HG02840 (cell line): ENCODE measurements around the gene SFRP2.

Experiments used
- ATAC-seq: cut with Tn5 transposase; IDR thresholded peaks from one replicate; pipeline ENCODE4 v1.9.1; 2021; ENCODE audit warnings: mild to moderate bottlenecking, moderate library complexity, moderate number of reproducible peaks; ENCODE audit not compliant: unreplicated experiment, low FRiP score

SFRP2 gene

GRCh38 chr4:153777421-153777820, 11.5 kb downstream of the SFRP2 start:
- ATAC-seq: no peak

DNA sequence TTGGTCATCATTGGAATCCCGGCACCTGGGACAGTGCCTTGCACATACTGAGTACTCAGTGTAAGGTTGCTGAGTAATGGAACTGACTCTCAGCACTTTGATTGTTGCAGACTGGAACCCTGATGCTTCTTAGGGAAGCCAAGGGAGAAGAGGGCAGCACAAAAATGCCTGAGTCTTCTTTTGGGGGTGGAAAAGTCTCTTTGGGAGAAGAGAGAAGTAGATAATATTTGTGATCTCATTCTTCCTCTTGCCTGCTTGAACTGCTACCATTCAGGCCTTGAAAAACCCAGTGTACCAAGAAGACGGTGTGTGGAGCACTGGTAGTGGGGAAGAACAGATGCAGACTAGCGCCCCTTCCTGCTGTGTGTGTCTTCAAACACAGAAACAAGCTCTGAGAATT, 12.3 kb downstream of the SFRP2 start:
- no peak for ATAC-seq

- no peak for ATAC-seq
Observed at GRCh38 chr4:153773236-153773690, 15.6 kb downstream of the SFRP2 start.

- no peak for ATAC-seq
Observed at GRCh38 chr4:153771046-153771445, 17.8 kb downstream of the SFRP2 start.

DNA sequence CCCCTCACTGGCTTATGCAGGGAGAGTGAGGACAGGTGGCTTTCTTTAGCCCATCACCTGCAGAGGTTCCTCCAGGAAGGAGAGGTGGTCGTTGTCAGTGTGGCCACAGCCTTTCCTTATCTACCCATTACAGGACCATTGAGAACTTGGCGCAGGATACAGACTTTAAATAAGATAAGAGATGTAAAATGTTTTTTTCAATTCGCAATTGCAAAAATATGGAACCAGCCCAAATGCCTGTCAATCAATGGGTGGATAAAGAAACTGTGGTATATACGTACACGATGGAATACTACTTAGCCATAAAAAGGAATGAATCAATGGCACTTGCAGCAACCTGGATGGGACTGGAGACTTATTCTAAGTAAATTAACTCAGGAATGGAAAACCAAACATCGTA, 22.1 kb downstream of the SFRP2 start:
- ATAC-seq: no peak

- ATAC-seq: no peak
Observed at GRCh38 chr4:153765894-153766293, 23.0 kb downstream of the SFRP2 start.

- ATAC-seq: no peak
Observed at GRCh38 chr4:153764601-153765368, 24.1 kb downstream of the SFRP2 start.

- ATAC-seq: no peak
Observed at GRCh38 chr4:153763404-153763803, 25.5 kb downstream of the SFRP2 start.

- ATAC-seq: no peak
Observed at GRCh38 chr4:153759407-153760316, 29.2 kb downstream of the SFRP2 start, which contains the start of gene RNF175. TSS of gene RNF175 (minus strand) at chr4:153760024. CDS start at chr4:153759862, 162 bp downstream.

- no peak for ATAC-seq
Observed at GRCh38 chr4:153758688-153759406, 30.0 kb downstream of the SFRP2 start.

GRCh38 chr4:153758136-153758535, 30.7 kb downstream of the SFRP2 start:
- no peak for ATAC-seq

DNA sequence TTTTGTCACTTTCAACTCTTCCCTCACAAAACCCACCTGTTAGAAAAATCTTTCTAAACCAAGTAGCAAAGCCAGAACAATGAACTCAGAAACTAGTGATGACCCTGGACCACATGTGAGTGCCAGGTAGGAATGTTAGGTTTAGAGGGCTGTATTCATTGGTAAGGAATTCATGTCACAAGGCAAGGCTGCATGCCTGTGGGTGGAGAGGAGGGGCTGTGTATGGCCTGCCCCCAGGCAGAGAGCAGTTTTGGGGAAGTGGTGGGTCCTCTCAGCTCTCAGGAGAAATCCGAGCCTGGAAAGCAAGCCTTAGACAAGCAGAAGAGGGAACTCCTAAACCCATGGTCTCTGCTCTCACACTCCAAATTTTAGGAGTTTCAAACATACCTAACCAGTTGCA, 31.5 kb downstream of the SFRP2 start:
- no peak for ATAC-seq

- ATAC-seq: no peak
Observed at GRCh38 chr4:153755186-153755585, 33.7 kb downstream of the SFRP2 start.

DNA sequence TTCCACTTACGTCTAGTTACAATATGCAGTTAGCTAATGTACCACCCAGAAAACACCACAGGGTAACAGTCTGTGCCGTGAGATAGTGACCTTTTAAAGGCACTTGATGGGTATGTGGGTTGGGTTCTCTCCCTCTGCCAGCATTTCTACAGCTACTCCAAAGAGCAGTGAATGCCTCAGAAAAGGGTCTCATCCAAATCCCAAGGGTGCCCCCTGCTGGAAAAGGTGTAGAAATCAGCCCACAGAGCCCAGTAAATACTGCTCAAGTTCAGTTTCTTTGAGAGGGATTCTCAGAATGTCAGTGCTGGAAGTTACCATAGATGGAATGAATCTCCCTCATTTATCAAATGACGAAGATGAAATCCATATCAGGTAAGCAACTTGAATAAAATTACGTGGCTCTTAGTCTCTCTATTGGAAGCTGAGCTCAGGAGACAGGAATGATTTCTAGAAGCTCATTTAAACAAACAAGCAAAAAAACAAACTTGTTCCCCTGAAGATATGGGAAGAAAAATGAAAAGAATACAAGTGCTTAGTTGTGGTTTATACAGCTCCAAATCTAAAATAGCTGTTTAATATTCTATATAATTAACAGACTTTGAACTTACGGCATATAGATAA, 38.6 kb downstream of the SFRP2 start:
- ATAC-seq: peak; percentile 75

DNA sequence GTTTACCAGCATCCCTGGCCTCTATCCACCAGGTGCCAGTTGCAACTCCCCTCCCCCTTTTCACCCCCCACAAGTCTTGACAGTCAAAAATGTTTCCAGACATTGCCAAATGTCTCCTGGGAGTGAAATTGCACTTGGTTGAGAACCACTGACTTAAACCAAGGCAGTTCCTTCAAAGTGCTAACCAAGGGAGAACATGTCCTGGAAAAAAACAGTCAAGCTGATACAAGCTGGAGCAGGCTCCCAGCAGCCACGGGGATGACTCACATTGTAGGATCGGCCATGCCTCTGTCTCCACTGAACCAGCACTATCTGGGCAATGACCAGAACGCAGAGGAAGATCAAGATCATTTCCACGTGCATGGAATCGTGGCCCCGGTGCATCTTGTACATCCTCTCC, 40.5 kb downstream of the SFRP2 start:
- no peak for ATAC-seq

GRCh38 chr4:153747406-153747955, 41.4 kb downstream of the SFRP2 start:
- ATAC-seq: no peak

DNA sequence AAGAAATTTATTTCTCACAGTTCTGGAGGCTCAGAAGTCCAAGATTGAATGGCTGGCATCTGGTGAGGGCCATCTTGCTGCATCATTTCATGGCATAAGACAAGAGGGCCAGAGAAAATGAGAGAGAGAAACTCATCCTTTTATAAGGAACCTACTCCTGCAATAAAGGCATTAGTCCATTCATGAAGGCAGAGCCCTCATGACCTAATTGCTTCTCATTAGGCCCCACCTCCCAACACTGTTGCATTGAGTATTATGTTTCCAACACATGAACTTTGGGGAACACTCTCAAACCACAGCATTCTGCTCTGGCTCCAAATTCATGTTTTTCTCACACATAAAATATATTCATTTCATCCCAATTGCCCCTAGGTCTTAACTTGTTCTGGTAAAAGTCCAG, 43.2 kb downstream of the SFRP2 start:
- ATAC-seq: no peak

DNA sequence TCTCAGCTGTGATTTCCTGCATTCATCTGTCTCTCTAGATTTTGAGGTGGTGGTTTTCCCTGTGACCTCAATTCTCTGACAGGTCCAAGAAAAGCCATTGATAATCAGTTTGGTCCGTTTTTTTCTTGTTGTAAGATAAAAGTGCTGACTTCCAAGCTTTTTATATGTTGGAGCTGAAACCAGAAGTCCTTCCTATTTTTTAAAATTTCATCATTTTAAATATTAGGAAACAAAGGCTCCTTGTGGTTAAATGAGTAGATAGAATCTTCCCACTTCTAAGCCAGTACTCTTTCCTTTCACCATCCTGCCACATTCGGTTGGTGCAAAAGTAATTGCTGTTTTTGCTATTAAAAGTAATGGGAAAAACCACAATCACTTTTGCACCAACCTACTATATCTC, 47.3 kb downstream of the SFRP2 start:
- ATAC-seq: no peak

DNA sequence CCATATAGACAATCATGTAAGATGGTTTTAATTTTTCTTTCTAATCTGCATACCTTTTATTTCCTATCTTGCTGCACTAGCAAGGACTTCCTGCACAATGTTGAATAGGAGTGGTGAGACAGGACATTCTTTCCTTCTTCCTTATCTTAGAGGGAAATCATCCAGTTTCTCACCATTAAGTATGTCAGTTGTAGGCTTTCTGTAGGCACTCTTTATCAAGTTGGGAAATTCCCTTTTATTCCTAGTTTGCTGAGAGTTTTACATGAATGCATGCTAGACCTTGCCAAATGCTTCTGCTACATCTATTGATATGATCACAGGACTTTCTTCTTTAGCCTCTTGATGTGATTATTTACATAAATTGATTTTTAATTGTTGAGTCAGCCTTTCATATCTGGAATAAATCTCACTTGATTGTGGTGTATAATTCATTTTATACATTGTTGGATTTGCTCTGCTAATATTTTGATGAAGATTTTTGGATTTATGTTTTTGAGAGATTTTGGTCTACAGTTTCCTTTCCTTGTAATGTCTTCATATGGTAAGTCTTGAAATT, 52.9 kb downstream of the SFRP2 start:
- no peak for ATAC-seq
